ENCODE data around the gene PNLIPRP2.

DNA sequence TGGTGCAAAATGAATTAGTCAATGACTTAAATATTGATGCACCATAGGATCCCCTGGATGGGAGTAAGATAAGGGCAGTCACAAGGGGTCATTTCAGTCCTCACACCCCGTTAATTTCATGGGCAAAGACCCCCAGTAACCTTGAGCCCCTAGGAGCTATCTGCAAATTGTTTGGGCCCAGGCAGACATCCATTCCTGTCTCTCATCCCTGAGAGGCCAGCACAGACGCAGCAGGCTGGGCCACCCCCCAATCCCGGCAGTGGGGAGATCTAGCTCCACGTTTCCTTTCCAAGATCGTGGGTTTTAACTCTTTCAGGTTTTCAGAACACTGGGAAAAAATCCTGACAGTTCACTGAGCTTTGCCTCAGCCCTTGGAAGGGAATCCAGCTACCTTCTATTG is 40.1 kb downstream of the PNLIPRP2 start:
- TF ChIP-seq, protein P1, sequence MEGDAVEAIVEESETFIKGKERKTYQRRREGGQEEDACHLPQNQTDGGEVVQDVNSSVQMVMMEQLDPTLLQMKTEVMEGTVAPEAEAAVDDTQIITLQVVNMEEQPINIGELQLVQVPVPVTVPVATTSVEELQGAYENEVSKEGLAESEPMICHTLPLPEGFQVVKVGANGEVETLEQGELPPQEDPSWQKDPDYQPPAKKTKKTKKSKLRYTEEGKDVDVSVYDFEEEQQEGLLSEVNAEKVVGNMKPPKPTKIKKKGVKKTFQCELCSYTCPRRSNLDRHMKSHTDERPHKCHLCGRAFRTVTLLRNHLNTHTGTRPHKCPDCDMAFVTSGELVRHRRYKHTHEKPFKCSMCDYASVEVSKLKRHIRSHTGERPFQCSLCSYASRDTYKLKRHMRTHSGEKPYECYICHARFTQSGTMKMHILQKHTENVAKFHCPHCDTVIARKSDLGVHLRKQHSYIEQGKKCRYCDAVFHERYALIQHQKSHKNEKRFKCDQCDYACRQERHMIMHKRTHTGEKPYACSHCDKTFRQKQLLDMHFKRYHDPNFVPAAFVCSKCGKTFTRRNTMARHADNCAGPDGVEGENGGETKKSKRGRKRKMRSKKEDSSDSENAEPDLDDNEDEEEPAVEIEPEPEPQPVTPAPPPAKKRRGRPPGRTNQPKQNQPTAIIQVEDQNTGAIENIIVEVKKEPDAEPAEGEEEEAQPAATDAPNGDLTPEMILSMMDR (IDR thresholded peaks at IDR 0.05), result no peak
- peak in 2 of 3 donors; percentile 1 to 8 for TF ChIP-seq POLR2A (IDR thresholded peaks at IDR 0.05)

All from body of pancreas (tissue), 4 donors.